GDM1 (cell line): Measurements from ENCODE around the gene ADGRD1.
"Not testable (repeated sequence)": the region's sequence is repeated elsewhere in the genome, so short reads cannot be mapped to it uniquely, and the experiment has no call there.

Experiments used
- DNase-seq: peaks from one replicate; lab custom pipeline; 2025; lab: John Stamatoyannopoulos, UW

ADGRD1 gene

DNA sequence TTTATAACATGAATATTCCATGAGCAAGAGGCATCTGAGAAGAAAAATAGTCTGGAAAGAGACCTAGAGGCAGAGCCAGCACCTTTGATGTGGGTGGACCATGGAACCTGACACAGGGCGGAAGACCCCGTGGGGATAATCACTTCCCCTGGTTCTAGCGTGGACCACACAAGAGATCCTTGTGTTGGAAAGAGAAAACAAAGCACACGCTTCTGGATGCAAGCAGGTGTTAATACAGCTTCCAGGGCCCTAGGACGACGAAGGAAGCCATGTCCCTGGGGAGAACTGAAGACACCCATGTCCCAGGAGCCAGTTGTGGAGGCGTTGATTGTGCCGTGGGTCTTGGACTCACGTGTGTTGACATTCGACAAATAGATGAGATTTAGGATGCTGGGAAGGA lies 102.9 kb downstream of the ADGRD1 start:
- no peak for DNase-seq

DNA sequence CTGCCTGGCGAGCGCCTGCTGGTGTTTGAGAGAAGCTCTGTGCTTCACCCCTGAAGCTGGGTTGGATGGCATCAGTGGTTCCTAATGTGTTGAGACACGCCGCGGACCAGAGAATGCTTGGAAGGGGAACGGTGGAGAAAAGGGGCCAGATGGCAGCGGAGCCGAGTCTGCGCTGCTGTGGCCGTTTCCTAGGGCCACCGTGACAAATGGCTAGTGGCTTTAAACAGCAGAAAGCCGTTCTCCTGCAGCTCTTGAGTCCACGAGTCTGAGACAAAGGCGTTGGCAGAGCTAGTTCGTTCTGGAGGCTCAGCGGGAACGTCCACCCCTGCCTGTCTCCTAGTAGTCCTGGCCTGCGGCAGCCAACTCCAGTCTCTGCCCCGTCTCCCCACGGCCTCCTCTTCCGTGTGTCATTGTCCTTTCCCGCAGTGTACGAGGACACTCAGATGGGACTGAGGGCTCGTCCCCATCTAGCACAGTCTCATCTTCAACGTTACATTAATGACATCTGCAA lies 103.6 kb downstream of the ADGRD1 start:
- DNase-seq: no peak

DNA sequence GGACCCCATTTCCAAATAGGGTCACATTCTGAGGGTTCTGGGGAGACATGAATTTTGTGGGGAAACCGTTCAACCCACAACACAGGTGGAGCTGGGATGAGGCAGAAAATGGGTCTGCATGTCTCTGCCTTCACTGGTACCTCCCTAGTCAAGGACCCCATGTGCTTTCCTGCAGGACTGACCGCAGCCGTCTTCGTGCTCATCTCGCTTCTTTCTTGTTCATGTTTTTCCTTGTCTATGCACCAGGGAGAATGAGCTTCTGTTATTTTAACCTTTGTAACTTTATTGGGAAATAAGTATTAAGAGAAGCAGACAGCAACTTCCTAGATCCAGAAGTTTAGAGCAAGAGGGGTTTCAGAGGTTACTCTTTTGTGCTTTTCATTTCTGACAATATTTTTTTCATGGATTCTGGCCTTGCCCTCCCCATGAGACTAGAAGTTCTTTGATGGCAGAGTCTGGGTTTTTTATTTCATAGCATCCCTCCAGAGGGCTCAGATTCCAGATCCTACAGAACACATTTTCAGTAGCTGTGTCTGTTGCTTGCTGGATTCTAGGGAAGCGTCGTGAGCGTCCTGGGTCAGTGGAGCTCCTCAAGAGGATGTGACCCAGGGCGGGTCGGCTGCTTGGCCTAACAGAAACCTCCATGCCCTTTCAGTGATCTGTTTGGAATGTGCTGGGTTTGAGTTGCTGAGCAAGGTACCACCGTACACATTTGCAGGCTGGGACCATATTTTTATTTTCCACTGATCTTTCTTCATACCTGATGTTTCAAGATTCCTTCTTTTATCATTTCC lies 104.2 kb downstream of the ADGRD1 start:
- no peak for DNase-seq

DNA sequence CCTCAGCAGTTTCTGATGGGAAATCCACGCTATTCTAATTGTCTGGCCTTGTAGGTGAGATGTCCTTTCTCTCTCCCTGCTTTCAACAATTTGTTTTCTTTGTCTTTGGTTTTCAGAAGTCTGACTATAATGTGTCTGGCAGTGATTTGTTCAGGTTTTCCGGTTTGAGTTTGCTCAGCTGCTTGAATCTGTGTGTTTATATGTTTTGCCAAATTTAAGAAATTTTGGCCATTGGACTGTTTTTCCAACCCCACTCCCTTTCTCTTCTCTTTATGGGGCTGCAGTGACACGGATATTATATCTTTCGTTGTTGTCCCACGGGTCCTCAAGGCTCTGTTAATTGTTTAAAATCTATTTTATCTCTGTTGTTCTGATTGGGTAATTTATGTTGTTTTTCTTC lies 105.0 kb downstream of the ADGRD1 start:
- DNase-seq: no peak

DNA sequence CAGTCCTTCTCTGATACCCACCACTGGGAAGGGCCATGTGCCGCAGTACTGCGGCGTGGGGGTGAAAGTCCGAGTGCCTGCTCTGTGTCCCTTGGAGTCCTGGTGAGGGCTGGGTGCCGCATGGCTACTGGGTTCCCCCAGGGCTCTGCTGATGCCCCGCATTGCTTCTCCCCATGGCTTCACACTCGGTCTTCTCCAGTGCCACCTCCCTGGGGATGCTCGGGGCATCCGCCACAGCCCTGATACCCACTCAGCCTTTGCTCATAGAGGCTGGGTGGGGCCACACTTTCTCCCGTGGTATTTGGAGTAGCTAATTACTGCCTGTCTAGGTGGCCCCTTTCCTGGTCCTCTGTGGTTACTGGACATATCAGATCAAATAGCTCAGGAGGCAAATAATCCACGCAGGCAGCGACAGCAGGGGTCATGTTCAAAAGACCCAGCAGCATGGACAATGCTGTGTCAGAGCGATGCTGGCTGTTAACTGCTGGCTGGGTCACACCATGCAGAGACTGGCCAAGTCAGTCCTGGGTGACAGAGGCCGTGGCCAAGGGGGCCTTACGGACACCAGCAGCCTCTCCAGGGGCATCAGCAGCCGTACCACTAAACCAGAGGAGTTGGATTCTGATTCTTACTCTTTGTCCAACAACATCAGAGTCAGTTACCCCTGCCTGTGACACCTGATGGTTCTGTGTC lies 106.5 kb downstream of the ADGRD1 start:
- DNase-seq: no peak

GRCh38 chr12:131061041-131061806 lies 107.5 kb downstream of the ADGRD1 start:
- no peak for DNase-seq

- DNase-seq: no peak
Measured at GRCh38 chr12:131063413-131063812, 109.7 kb downstream of the ADGRD1 start.

DNA sequence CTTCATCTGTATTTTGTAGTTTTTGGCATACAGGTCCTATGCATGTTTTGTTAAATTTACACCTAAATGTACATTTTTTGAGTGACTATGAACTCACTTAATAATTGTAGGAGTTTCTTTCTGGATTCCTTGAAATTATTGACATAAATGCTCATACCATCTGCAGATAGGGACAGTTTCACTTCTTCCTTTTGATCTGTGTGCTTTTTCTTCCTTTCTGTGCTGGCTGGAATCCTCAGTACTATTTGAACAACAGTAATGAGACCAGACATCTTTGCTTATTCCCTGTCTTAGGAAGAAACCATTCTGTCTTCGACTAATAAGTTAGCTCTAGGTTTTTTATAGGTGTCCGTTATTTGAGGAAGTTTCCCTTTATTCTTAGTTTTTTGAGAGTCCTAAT lies 110.3 kb downstream of the ADGRD1 start:
- DNase-seq: no peak

GRCh38 chr12:131065279-131065678 lies 111.6 kb downstream of the ADGRD1 start:
- DNase-seq: no peak

DNA sequence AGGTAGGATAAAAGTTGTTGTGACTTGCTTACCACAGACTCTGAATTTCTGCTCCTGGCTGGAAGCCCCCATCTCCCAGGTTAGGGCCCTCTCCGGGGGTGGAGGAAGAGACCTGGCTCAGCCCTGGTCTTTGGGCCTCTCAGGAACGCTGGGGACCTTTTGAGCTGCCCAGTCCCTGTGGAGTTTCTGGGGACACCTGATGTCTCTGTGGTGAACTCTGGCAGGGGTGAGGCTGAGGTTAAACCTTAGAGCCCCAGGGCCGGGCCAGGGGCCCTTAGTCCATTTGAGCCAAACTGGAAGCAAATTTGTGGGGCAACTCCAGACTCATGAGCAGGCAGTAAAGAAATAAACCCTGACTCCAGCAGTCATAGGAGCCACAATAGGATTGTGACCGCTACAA lies 112.1 kb downstream of the ADGRD1 start:
- no peak for DNase-seq

- no peak for DNase-seq
Measured at GRCh38 chr12:131066207-131066885, 112.6 kb downstream of the ADGRD1 start.

DNA sequence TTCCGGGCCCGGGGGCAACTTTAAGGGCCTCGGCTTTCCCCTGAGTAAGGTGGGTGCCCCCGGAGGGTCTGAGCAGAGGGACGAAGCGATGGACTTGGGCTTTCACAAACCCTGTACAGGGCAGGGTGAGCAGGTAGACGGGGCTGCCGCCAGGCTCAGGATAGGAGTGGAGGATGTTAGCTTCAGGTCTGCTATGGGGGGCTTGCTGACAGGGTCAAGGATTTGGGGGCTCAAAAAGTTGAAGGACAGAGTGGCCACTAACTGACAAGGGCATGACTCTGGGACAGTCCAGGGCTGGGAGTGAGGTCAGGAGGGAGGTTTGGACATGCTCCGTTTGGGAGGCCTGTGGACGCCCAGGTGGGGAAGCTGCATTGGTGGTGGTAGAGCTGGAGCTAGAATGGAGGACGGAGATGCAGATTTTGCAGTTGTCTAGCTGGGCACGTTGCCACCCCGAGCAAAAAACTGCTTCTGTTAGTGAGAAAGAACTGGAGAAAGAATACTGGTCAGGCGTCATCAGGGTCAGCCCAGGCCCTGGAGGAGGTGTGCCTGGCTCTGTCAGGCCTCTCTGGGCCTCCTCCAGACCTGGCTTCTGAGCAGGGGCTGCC lies 113.3 kb downstream of the ADGRD1 start:
- no peak for DNase-seq

DNA sequence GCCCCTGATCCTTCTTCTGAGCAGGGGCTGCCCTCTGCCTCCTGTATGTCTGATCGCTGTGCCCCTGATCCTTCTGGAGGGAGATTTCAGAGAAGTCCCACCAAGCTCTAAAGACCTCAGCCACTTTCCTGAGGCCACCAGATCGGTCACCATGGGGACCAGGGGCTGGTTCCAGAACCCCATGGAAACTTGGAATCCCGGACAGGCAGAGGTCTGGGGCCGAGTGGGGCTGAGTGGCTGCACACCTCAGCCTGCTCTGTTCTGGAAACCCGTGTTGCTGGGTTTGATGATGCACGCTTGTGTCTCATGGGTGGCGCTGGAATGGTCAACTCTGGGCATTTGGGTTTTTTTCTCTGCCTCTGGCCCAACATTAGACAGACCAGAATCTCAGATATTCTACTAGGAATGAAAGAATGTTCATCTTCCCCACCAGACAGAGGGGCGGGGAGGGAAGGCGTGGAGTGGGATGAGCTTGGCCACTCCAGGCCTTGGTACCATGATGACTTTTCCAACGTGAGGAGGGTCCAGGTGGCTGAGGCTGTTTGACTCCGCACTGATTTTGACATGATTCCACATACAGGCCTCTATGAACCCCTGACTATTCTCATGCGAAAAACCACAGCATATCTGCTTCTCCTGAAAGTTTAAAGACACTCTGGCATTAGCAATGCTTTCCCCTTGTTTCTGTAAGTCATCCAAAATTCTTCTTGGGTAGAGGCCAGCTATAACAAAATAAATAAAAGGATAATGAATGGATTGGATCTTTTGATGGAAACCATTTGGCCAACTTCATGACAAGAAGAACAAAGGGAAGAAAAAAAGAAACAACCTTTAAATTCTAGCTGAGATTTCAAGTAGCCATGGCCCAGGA lies 114.5 kb downstream of the ADGRD1 start:
- no peak for DNase-seq

DNA sequence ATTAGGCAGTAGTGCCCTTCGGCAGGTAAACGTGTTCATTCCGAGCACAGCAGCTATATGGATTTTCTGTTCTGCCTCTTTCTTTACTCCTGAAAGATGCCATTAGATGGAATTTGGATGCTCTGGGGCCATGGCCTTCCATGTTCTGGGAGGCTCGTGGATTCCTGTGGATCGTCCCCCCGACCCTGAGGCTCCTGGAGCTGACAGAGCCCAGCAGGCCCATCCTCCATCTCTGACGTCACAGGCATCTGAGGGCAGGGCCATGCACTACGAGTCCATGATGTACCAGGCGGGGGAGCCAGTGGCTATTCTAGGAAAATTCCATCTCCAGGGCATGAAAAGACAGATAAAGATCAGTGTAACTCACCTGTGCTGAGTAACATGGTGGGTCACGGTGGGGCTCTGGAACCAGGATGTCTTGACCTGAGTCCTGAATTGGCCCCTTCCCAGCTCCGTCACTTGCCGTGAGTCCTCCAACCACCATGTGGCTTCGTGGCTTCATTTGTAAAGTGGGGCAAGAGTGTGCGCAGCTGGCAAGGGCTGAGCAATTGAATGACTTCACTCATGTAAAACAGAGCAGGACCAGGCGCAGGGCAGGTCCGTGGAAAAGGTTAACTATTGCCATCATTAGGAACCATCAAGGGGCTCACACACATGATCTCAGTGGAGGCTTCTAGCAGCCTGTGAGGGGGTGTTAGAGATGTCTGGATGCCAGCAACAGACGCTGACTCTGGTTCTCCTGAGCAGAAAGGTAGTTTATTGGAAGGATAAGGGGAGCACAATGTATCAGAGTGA lies 115.4 kb downstream of the ADGRD1 start:
- not testable (repeated sequence) for DNase-seq

- DNase-seq: not testable (repeated sequence)
Measured at GRCh38 chr12:131070136-131070535, 116.4 kb downstream of the ADGRD1 start.

GRCh38 chr12:131070668-131071067 lies 117.0 kb downstream of the ADGRD1 start:
- DNase-seq: not testable (repeated sequence)

- DNase-seq: not testable (repeated sequence)
Measured at GRCh38 chr12:131071234-131071820, 117.6 kb downstream of the ADGRD1 start.

DNA sequence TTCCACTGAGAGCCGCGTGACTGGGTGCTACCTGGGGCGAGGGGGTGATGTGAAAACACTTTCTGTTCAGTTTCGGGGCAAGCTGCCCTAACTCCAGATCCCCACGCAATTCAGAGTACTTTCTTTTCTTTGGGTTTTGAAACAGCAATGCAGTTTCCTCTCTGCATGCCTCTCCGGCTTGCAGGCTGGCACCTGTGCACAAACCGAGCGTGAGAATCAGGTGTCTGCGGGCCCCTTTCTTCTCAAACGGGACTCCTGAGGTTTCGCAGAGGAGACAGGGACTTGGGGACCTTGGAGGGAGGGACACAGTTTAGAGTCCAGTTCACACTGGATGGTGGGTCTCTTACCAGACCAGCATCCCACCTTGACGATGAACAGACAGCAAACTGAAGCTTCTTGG lies 118.2 kb downstream of the ADGRD1 start:
- not testable (repeated sequence) for DNase-seq
